HG02610 (cell line): Measurements from ENCODE around the gene EXOC7.

Source experiments
- ATAC-seq: cut with Tn5 transposase; IDR thresholded peaks from one replicate; pipeline ENCODE4 v1.9.1; 2021; ENCODE audit warnings: mild to moderate bottlenecking, moderate library complexity; ENCODE audit not compliant: unreplicated experiment

Gene EXOC7

DNA sequence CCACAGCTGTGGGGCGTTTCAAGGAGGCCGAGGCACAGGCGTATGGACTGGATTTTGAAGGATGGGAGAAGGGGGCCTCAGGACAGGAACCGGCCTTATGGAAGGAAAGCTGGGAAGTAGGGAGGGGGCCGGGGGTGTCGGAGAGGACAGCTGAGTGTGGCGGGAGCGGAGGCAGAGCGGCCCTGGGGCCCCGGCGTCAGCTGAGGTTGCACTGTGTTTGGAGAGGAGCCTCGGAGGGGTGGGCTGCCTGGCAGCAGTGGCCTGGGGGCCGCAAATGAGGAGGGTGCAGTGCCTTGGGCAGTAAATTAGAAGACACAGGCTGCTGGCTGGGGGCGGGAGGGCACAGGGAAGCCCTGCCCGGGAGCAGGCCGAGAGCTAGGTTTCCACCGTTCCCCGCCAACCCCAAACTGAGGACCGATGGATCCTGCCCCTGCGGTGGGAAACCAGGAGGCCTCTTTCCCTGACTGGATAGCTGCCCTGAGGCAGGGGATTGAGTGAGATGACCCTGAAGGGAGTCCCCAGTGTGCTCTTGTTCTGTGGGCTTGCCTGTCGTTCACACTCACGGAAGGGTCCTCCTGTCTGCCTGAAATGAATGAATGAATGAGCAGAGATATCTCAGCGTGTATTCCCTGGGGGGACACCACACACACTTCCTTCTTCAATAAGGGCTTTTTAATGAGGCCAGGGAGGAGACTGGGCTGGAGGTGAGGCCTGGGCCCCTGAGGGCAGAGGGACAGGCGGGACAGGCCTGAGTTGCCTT, 19.0 kb upstream of the EXOC7 start:
- ATAC-seq: no peak

DNA sequence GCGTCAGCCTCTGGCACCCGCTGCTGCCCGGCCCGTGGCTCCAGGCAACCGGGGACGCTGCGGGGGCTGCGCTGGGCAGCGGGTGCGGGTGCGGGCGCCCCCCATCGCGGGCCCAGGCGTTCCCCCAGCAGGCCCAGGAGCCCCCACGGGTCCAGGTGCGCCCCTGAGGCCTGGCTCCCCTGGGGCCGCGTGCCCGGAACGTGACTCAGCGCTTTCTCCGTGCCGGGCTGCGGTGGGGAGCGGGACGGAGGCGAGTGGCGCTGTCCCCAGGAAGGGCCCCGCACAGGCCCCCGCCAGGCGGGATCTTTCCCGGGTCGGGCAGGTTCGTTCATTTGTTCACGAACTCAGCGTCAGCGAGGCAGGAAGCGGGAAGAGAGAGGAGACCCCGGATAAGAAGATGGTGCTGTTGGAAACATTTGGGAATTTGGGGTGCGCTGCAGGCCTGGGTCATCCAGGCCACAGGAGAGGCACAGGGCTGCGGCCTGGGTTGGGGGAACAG, 18.4 kb upstream of the EXOC7 start:
- ATAC-seq: no peak

- ATAC-seq: no peak
Observed at GRCh38 chr17:76120658-76121008, 17.0 kb upstream of the EXOC7 start.

DNA sequence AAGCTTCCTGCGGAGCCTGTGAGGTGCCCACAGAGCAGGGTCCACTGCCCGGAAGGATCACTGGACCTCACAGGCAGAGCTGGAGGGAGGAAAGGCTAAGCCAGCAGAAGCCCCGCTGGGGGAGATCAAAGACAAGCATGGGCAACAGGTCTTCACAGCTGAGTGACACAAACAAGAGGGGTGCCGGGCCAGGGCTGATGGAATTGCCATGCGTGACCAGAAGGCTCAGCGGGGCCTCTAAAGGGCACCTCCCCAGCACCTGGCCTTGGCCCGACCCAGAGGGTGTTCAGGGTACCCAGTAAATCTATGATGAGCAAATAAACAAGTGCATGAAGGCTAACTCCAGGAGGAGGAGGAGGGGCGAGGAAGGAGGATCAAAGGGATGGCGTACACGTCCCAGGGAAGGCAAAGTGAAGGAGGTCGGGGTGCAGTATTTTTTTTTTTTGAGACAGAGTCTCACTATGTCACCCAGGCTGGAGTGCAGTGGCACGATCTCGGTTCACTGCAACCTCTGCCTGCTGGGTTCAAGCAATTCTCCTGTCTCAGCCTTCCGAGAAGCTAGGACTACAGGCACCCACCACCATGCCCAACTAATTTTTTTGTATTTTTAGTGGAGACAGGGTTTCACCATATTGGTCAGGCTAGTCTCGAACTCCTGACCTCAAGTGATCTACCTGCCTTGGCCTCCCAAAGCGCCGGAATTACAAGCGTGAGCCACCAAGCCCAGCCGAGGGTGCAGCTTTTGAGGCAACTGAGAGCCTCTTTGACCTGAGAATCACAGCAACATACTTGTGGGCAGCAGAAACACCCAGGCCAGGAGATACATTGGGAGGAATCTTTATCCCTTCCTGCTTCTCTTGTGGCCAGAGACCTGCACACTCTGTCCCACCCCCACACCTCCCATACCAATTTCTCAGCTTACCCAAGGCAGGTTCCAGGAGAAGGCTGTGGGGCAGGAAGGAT, 16.1 kb upstream of the EXOC7 start:
- no peak for ATAC-seq

DNA sequence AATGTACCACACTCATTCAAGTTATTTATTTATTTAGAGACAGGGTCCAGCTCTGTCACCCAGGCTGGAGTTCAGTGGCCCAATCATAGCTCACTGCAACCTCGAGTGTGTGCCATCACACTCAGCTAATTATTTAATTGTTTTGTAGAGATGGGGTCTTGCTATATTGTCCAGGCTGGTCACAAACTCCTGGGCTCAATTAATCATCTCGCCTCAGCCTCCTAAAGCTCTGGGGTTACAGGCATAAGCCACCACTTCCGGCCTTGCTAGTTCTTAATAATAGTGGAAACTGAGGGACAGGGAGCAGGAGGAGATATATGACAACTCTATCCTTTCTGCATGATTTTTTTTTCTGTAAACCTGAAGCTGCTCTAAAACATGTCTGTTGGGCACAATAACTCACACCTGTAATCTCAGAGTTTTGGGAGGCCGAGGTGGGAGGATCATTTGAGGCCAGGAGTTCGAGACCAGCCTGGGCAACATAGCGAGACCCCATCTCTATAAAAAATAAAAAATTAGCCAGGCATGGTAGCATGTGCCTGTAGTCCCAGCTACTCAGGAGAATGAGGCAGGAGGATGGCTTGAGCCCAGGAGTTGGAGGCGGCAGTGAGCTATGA, 11.7 kb upstream of the EXOC7 start:
- no peak for ATAC-seq

GRCh38 chr17:76111956-76112355, 8.4 kb upstream of the EXOC7 start:
- no peak for ATAC-seq

DNA sequence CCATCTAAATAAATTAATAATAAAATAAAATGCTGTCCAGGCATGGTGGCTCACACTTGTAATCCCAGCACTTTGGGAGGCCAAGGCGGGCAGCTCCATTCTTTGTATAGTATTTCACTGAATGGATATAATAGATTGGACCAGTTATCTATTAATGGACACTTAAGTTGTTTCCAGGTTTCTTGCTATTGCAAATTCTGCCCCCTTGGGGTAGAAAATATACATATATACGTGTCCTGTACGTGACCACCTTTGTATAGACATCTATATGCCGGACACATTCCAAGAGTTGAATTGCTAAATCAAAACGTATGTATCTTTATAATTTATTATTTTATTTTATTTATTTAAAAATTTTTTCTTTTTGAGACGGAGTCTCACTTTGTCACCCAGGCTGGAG, 3.9 kb upstream of the EXOC7 start:
- ATAC-seq: no peak

DNA sequence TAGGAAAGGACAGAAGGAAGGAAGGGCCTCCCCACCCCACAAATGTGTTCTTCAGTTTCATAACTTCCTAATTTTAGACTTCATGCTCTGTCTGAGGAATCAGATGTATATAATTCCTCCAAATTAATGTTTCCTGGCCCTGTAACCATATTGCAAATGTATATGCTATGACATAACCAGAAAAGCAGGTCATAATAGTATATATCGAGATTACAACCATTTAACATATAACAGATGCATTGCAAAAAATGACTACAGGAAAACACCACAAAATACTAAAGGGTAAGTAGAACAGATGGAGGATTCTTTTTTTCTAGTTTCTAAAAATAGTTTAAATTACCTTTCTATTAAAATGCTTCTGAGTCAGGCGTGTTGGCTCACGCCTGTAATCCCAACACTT, 3.1 kb upstream of the EXOC7 start:
- no peak for ATAC-seq

GRCh38 chr17:76104896-76105231, 1.3 kb upstream of the EXOC7 start:
- no peak for ATAC-seq

- ATAC-seq: no peak
Observed at GRCh38 chr17:76104140-76104895, 731 bp upstream of the EXOC7 start.

DNA sequence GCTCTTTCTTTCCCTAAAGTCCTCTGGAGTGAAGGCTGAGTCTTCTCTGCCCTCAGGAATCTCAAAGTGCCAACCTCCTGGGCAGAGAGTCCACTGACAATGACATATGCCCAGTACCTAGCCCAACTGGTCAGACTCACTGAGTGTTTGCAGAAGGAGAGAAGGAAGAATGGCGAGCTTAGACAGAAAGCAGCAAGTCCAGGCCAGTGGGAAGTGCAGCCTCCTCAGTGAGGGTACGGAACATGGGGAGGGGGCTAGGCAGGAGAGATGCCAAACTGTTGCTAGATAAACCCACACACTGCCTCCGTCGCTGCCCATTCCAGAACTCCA, 678 bp downstream of the EXOC7 start:
- ATAC-seq: no peak

DNA sequence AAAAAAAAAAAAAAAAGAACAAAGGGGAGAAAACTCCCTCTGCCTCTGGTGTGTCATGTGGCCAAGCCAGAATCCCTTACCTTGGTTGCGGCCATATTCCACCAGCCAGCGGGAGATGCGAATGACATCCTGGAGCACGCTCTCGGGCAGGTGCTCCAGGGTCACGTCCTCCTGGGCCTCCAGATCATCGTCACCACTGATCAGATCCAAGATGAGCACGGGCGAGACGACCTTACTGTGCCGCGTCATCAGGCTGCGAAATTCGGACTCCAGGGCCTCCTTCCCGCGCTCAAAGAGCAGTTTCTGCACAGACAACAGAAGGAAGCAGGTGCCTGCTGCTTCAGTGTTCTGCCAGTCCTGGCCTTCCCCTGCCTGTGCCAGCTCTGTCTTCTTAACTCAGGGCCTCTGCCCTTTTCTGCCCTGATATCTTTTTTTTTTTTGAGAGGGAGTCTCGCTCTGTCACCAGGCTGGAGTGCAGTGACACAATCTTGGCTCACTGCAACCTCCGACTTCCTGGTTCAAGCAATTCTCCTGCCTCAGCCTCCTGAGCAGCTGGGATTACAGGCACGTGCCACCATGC, 5.8 kb downstream of the EXOC7 start:
- ATAC-seq: no peak

GRCh38 chr17:76095943-76096342, 7.6 kb downstream of the EXOC7 start:
- ATAC-seq: no peak

DNA sequence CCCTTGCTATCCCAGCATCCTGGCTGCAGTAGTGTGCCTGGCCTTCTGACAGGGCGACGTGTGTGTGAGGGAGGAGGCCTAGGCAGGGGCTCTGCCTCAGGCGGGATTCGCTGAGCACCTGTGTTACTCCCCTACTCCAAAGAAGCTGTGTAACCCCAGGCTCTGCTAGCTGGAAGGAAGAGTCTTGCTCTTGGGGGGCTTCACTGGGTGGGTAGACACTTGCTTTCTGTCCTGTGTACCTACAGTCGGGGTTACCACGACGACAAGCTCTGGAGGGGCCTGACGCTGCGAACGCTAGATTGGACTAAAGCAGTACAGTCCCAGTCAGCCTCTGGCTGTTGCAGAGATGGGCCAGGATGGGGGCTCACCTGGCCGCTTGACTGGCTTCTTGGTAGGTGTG, 9.5 kb downstream of the EXOC7 start:
- ATAC-seq: no peak

GRCh38 chr17:76092526-76093413, 10.8 kb downstream of the EXOC7 start:
- no peak for ATAC-seq

GRCh38 chr17:76091526-76092286, 11.9 kb downstream of the EXOC7 start:
- ATAC-seq: no peak

- no peak for ATAC-seq
Observed at GRCh38 chr17:76090517-76091129, 13.0 kb downstream of the EXOC7 start.

- ATAC-seq: no peak
Observed at GRCh38 chr17:76089680-76090516, 13.7 kb downstream of the EXOC7 start.
